CD8-positive, alpha-beta memory T cell (primary cell): ENCODE data around the gene DNAJC22. TPM values are rescaled to one million over a fixed set of nuclear protein-coding genes. Genes with fewer than 3 reads are reported as not detected.

Experiments used
- CTCF ChIA-PET: fragments of 350-600 bp; sonication (Branson Sonifier 250); formaldehyde crosslinking; loops from one replicate; lab custom pipeline; 2021; ENCODE audit warnings: antibody characterized with exemption; lab: Charles Lee
- POLR2A ChIA-PET: fragments of 350-600 bp; sonication (Branson Sonifier 250); formaldehyde crosslinking; loops from one replicate; lab custom pipeline; 2021; ENCODE audit warnings: antibody characterized with exemption; lab: Charles Lee
- DNase-seq, 5 donors: peaks; one replicate each; pipeline versions ENCODE4 v3.0.0 to v3.0.0-alpha.2; 2020 to 2022; ENCODE audit warnings: mixed read lengths in 1 of 5
- H3K27ac ChIP-seq: one replicate; pipeline ENCODE4 v1.7.0; 2013; ENCODE audit warnings: low read depth, mild to moderate bottlenecking, low read length, moderate library complexity
- H3K27me3 ChIP-seq: 2 replicates; pipeline ENCODE4 v1.7.0; 2013; ENCODE audit warnings: low read length, mild to moderate bottlenecking; ENCODE audit not compliant: insufficient read depth, poor library complexity, severe bottlenecking
- H3K36me3 ChIP-seq: 2 replicates; pipeline ENCODE4 v1.7.0; 2013; ENCODE audit warnings: mild to moderate bottlenecking, low read length, moderate library complexity; ENCODE audit not compliant: insufficient read depth
- H3K4me1 ChIP-seq: 2 replicates; pipeline ENCODE4 v1.7.0; 2013; ENCODE audit warnings: mild to moderate bottlenecking, low read length, moderate library complexity; ENCODE audit not compliant: insufficient read depth
- H3K4me3 ChIP-seq: 2 replicates; pipeline ENCODE4 v1.7.0; 2013; ENCODE audit warnings: mild to moderate bottlenecking, low read length
- H3K9me3 ChIP-seq: 2 replicates; pipeline ENCODE4 v1.7.0; 2013; ENCODE audit warnings: mild to moderate bottlenecking, low read length
- H3K27ac Mint-ChIP-seq, 8 donors: one replicate each; pipeline ENCODE4 v1.8.0; 2020 to 2021; ENCODE audit warnings: mixed read lengths in 8 of 8, mild to moderate bottlenecking in 6 of 8, inconsistent platforms in 3 of 8, moderate library complexity in 3 of 8
- H3K27me3 Mint-ChIP-seq, 2 donors: one replicate each; pipeline ENCODE4 v1.8.0; 2020 to 2021; ENCODE audit warnings: mixed read lengths in 2 of 2, mild to moderate bottlenecking in 1 of 2, moderate library complexity in 1 of 2
- H3K36me3 Mint-ChIP-seq, 3 donors: one replicate each; pipeline ENCODE4 v1.8.0; 2020 to 2021; ENCODE audit warnings: mixed read lengths in 3 of 3, inconsistent platforms in 1 of 3, mild to moderate bottlenecking in 1 of 3
- H3K4me1 Mint-ChIP-seq, 3 donors: one replicate each; pipeline ENCODE4 v1.8.0; 2020 to 2021; ENCODE audit warnings: mixed read lengths in 3 of 3, inconsistent platforms in 1 of 3, mild to moderate bottlenecking in 1 of 3
- H3K4me3 Mint-ChIP-seq, 7 donors: one replicate each; pipeline ENCODE4 v1.8.0; 2020 to 2021; ENCODE audit warnings: mixed read lengths in 7 of 7, mild to moderate bottlenecking in 6 of 7, moderate library complexity in 4 of 7, inconsistent platforms in 2 of 7
- H3K9me3 Mint-ChIP-seq, 5 donors: one replicate each; pipeline ENCODE4 v1.8.0; 2020 to 2022; ENCODE audit warnings: mixed read lengths in 5 of 5, mild to moderate bottlenecking in 3 of 5, moderate library complexity in 2 of 5, inconsistent platforms in 1 of 5
- polyA plus RNA-seq: library from polyadenylated mRNA; unstranded; fragments of 300-500 nt; fragmentation: Illumina TruSeq; gene quantifications from one replicate; pipeline ENCODE4 v1.2.3, GENCODE V29; 2021
- total RNA-seq, 2 experiments: library from RNA; stranded (reverse); gene quantifications; one replicate each; pipeline ENCODE4 v1.2.3, GENCODE V29; 2021

DNAJC22 gene
- total and polyA plus RNA-seq, 3 experiments from 2014 or later, result not detected

DNA sequence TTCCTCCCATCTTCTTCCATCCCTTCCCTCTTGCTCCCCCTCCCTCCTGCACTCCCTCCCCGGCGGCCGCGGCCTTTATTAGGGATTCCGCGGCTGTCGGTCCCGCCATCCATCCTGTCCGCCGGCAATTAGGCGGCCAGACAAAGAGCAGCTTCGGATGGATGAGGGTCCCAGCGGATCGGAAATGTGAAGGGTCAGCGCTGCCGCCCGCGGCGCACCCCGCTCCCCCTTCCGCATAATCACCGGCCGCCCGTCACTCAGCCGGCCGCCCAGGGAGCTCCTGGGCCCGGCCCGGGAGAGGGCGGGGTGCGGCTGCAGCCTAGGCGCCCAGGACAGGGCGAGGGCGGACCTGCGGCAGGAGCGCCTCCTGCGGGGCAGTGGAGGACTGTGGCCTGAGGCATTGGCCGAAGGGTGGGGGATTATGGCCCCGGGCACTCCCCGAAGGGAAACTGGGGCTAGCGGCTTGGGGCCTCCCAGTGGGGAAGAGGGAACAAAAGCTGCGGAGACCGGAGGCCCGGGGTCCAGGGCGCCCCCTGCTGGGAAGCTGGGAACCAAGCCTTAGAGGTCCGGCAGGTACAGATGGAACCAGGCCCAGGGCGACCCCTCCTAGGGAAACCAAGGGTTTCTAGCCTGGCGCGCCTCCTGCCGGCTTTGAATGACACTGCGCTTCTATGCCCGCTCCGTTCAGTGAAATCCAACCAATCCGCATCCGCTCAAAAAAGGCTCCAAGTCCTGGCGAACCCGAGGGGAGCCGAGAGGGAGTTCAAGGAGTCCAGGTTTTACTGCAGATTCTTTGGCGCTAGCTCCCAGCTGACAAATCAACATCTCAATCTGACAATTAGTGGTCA is 4.4 kb upstream of the DNAJC22 start:
- Mint-ChIP-seq H3K4me1 (peaks cover 40 to 64% (median 48%) of the 10 kb centered on the region in 3 donors), H3K4me3 (peak overlapping the region; percentile 62 to 91 (median 75)), H3K9me3 (no peaks in the 10 kb centered on the region), H3K36me3 (no peaks in the 10 kb centered on the region), H3K27ac (peak overlapping the region in 4 of 8 donors; percentile 12 to 36 (median 32)), H3K27me3 (peaks cover 35 to 44% of the 10 kb centered on the region in 2 donors)
- Histone ChIP-seq H3K36me3 (no peaks in the 10 kb centered on the region), H3K27ac (no peak overlapping the region), H3K9me3 (no peaks in the 10 kb centered on the region), H3K27me3 (peaks cover 43% of the 10 kb centered on the region), H3K4me1 (peaks cover 47% of the 10 kb centered on the region), H3K4me3 (peak overlapping the region; percentile 63)
- ChIA-PET CTCF (interaction anchor here (0.8 to 3.8 kb wide), 23 partner anchors 9 to 243 kb away, joined by 3 to 109 read pairs (median 5); partner anchors contain the start of genes PRPH, SPATS2 and TROAP), POLR2A (interaction anchor here (0.5 to 1.5 kb wide), 4 partner anchors 16 to 580 kb away, joined by 3 to 7 read pairs (median 4); partner anchors contain the start of gene TROAP)
- peak; percentile 57 to 81 (median 63) for DNase-seq

DNA sequence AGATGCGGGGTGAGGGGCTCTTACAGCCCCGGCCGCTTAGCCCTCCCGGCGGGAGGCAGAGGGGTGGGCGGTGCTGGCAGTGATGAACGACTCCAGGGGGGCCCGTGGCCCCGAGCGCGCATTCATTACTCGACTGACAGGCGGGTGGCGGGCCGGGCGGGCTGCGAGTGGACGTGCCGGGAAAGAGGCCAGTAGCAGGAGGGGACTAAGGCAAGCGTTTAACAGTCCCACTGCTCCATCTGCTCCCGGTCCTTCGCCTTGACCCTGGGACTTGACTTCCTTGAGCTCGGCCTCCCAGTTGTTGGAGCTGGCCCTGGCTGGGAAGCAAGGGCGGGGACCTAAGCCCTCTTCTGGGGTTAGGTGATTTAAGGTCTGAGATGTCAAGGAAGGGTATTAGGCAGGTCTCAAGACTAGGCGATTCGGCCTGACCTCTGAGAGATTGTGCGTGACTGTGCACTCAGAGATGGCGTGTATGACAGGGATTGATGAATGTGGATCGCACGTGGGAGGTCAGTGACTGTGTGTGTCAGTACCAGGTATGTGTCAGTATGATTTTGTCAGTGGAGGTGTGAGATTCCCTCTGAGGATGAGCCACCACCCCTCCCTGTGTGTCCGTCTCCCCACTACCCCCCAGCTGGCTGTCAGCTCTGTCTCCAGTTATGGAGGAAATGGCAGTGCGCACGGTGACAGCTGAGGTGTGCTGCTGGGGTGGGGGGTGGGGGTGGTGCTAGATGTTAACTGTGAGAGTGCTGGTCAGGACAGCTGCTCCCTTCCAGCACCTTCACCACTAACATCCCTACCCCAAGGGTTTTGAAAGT is 3.6 kb upstream of the DNAJC22 start:
- H3K4me3 ChIP-seq, result peak overlapping the region; percentile 63
- H3K4me1 ChIP-seq, result peaks cover 51% of the 10 kb centered on the region
- H3K4me3 Mint-ChIP-seq, result peak overlapping the region; percentile 62 to 91 (median 75)
- H3K36me3 ChIP-seq, result no peaks in the 10 kb centered on the region
- peaks cover 35 to 61% (median 42%) of the 10 kb centered on the region in 3 donors for H3K4me1 Mint-ChIP-seq
- H3K27ac Mint-ChIP-seq, result peak overlapping the region in 4 of 8 donors; percentile 12 to 36 (median 32)
- H3K27me3 Mint-ChIP-seq, result peaks cover 40 to 46% of the 10 kb centered on the region in 2 donors
- POLR2A ChIA-PET, result interaction anchor here (0.7 to 1.5 kb wide), 3 partner anchors 15 to 581 kb away, joined by 3 to 7 read pairs (median 4); partner anchors contain the start of gene TROAP
- no peaks in the 10 kb centered on the region for H3K9me3 Mint-ChIP-seq
- CTCF ChIA-PET, result interaction anchor here (0.6 to 3.8 kb wide), 17 partner anchors 7 to 214 kb away, joined by 3 to 109 read pairs (median 6); partner anchors contain the start of genes PRPH, SPATS2 and TROAP
- no peaks in the 10 kb centered on the region for H3K9me3 ChIP-seq
- peaks cover 46% of the 10 kb centered on the region for H3K27me3 ChIP-seq
- H3K27ac ChIP-seq, result no peak overlapping the region
- DNase-seq, result no peak
- no peaks in the 10 kb centered on the region for H3K36me3 Mint-ChIP-seq

DNA sequence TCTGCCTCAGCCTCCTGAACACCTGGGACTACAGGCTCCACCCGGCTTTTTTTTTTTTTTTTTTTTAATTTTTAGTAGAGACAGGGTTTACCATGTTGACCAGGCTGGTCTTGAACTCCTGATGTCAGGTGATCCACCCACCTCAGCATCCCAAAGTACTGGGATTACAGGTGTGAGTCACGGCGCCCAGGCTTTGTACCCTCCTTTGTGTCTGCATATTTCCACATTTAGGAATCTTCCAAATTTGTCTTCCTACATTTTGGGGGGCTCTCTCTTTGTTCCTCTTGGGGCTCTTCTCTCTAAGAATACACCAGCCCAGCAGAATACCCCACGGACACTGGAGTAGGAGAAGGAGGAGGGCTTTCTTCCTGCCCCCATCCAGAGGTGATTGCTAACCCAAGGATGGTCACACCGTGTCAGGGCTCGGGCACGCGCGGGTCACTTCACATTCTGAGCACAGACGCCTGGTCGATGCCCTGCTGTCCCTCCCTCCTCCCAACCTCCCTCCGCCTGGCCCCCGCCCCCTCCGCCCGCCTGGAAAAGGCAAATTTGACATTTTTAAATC is 2.1 kb upstream of the DNAJC22 start:
- CTCF ChIA-PET, result interaction anchor here (3.8 kb wide), 2 partner anchors 20 to 54 kb away, joined by 36 to 109 read pairs; partner anchors contain the start of genes PRPH and TROAP
- Mint-ChIP-seq H3K36me3 (no peaks in the 10 kb centered on the region), H3K4me3 (peak overlapping the region; percentile 11 to 91 (median 42)), H3K27me3 (peaks cover 47 to 58% of the 10 kb centered on the region in 2 donors), H3K27ac (no peak overlapping the region), H3K4me1 (peaks cover 35 to 66% (median 41%) of the 10 kb centered on the region in 3 donors), H3K9me3 (no peaks in the 10 kb centered on the region)
- Histone ChIP-seq H3K27me3 (peaks cover 60% of the 10 kb centered on the region), H3K4me3 (no peak overlapping the region), H3K9me3 (no peaks in the 10 kb centered on the region), H3K27ac (no peak overlapping the region), H3K4me1 (peaks cover 52% of the 10 kb centered on the region), H3K36me3 (no peaks in the 10 kb centered on the region)
- no peak for DNase-seq
- POLR2A ChIA-PET, result no interaction called here

DNA sequence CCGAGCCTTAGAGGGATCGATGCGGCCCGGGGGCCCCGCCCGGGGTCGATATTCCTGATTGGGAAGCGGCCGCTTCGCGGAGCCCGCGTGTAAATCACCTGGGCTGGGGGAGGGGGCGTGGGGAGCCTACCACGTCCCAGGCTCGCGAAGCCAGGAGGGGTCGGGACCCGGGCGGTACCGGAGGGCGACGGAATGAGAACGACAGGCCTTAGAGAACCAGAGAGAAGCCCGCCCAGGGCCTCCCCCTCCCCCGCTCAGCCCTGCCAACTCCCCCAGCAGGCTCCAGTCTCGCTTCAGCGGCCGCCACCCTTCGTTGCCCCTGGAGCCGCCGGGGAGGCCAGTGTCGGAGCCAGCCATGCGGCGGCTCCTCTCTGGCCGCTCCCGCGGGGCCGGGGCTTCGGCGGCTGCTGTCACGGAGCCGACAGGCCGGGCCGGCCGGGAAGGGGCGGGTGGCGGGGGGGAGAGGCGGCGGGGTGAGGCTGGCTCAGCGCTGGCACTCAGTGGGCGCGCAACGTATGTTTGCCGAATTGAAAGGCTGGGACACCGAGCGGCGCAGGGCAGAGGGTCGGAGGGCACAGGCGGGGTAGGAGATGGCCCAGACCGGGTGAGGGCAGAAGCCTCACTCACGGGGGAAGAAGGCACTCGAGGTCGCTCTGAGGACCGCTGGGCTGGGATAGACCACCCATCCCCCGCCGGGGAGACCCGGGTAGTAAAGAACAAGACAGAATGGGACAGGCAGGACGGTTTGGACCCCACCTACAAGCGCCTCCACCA is 1.4 kb upstream of the DNAJC22 start:
- peak overlapping the region; percentile 66 to 91 (median 85) for H3K4me3 Mint-ChIP-seq
- POLR2A ChIA-PET, result no interaction called here
- H3K36me3 Mint-ChIP-seq, result no peaks in the 10 kb centered on the region

DNA sequence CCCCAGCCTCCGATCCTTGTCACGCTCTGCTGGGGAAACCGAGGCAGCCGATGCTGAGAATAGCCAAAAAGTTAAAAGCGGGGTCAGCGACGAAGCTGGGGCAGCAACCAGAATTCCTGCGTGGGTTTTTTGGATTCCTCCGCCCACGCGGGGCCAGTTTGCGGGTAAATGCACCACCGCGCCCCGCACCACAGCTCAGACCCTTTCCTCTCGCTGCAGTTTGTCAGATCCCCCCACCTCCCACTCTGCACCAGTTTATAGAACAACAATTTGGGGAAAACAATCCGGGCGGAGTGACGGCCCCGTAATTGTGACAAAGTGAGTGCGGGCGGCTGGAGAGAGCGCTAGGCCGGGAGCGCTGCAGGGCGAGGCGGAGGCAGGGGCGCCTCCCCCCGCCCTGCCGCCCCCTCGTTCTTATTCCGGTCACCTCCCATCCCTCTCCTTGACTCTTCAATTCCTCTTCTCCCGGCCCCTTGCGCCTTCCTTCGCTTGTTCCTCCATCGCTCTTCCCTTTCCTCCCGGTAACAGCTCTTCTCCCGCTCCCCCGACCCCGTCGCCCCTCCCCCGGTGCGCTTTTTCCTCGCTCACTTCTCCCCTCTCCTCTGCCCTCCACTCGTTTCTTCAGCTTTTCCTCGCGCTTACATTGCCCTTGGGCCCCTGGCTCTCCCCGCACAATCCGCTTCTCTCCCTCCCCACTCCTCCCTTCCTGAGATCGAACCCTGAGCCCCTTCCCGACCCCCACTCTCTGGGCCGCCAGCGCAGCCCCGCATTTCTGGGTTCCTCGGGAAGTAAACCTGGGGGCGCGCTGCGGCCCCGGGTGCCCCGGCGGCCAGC is 646 bp upstream of the DNAJC22 start:
- Histone ChIP-seq H3K36me3 (no peaks in the 10 kb centered on the region), H3K27ac (no peak overlapping the region), H3K9me3 (no peaks in the 10 kb centered on the region), H3K4me1 (peaks cover 52% of the 10 kb centered on the region), H3K4me3 (peak overlapping the region; percentile 69), H3K27me3 (peaks cover 61% of the 10 kb centered on the region)
- H3K27me3 Mint-ChIP-seq, result peaks cover 48 to 53% of the 10 kb centered on the region in 2 donors
- H3K36me3 Mint-ChIP-seq, result no peaks in the 10 kb centered on the region
- ChIA-PET CTCF (interaction anchor here (1.4 to 6.8 kb wide), 9 partner anchors 9 to 168 kb away, joined by 3 to 102 read pairs (median 18); partner anchors contain the start of genes C1QL4, PRPH, SPATS2 and TROAP), POLR2A (interaction anchor here (1.6 to 2.0 kb wide), 2 partner anchors 21 to 23 kb away, joined by 6 to 12 read pairs; partner anchors contain the start of genes SPATS2 and TROAP)
- H3K4me1 Mint-ChIP-seq, result peaks cover 33 to 62% (median 41%) of the 10 kb centered on the region in 3 donors
- H3K4me3 Mint-ChIP-seq, result peak overlapping the region; percentile 66 to 91 (median 85)
- H3K9me3 Mint-ChIP-seq, result no peaks in the 10 kb centered on the region
- no peak for DNase-seq
- no peak overlapping the region for H3K27ac Mint-ChIP-seq

More for the DNA sequence above, 1.4 kb upstream of the DNAJC22 start:
- Mint-ChIP-seq H3K9me3 (no peaks in the 10 kb centered on the region), H3K27me3 (peaks cover 46 to 53% of the 10 kb centered on the region in 2 donors), H3K27ac (peak overlapping the region in 1 of 8 donors; percentile 47), H3K4me1 (peaks cover 35 to 66% (median 41%) of the 10 kb centered on the region in 3 donors)
- H3K27ac ChIP-seq, result no peak overlapping the region
- no peak for DNase-seq
- peaks cover 61% of the 10 kb centered on the region for H3K27me3 ChIP-seq
- H3K9me3 ChIP-seq, result no peaks in the 10 kb centered on the region
- peaks cover 52% of the 10 kb centered on the region for H3K4me1 ChIP-seq
- peak overlapping the region; percentile 41 for H3K4me3 ChIP-seq
- CTCF ChIA-PET, result interaction anchor here (3.2 to 6.8 kb wide), 3 partner anchors 8 to 52 kb away, joined by 21 to 102 read pairs (median 42); partner anchors contain the start of genes C1QL4 and PRPH
- H3K36me3 ChIP-seq, result no peaks in the 10 kb centered on the region
